ENCODE results near the gene KAZALD1.

GRCh38 chr10:101095004-101095403, 33.2 kb downstream of the KAZALD1 start:
- TF ChIP-seq, protein P1, sequence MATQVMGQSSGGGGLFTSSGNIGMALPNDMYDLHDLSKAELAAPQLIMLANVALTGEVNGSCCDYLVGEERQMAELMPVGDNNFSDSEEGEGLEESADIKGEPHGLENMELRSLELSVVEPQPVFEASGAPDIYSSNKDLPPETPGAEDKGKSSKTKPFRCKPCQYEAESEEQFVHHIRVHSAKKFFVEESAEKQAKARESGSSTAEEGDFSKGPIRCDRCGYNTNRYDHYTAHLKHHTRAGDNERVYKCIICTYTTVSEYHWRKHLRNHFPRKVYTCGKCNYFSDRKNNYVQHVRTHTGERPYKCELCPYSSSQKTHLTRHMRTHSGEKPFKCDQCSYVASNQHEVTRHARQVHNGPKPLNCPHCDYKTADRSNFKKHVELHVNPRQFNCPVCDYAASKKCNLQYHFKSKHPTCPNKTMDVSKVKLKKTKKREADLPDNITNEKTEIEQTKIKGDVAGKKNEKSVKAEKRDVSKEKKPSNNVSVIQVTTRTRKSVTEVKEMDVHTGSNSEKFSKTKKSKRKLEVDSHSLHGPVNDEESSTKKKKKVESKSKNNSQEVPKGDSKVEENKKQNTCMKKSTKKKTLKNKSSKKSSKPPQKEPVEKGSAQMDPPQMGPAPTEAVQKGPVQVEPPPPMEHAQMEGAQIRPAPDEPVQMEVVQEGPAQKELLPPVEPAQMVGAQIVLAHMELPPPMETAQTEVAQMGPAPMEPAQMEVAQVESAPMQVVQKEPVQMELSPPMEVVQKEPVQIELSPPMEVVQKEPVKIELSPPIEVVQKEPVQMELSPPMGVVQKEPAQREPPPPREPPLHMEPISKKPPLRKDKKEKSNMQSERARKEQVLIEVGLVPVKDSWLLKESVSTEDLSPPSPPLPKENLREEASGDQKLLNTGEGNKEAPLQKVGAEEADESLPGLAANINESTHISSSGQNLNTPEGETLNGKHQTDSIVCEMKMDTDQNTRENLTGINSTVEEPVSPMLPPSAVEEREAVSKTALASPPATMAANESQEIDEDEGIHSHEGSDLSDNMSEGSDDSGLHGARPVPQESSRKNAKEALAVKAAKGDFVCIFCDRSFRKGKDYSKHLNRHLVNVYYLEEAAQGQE (IDR thresholded peaks at IDR 0.05; ENCODE audit: low read depth, low read length), result no peak
- TF ChIP-seq, protein P2, sequence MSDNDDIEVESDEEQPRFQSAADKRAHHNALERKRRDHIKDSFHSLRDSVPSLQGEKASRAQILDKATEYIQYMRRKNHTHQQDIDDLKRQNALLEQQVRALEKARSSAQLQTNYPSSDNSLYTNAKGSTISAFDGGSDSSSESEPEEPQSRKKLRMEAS (IDR thresholded peaks at IDR 0.05; ENCODE audit: low read depth, low read length), result no peak
- TF ChIP-seq POLR2A (IDR thresholded peaks at IDR 0.05; ENCODE audit: low read depth, low read length), result no peak
- TF ChIP-seq, protein P3, sequence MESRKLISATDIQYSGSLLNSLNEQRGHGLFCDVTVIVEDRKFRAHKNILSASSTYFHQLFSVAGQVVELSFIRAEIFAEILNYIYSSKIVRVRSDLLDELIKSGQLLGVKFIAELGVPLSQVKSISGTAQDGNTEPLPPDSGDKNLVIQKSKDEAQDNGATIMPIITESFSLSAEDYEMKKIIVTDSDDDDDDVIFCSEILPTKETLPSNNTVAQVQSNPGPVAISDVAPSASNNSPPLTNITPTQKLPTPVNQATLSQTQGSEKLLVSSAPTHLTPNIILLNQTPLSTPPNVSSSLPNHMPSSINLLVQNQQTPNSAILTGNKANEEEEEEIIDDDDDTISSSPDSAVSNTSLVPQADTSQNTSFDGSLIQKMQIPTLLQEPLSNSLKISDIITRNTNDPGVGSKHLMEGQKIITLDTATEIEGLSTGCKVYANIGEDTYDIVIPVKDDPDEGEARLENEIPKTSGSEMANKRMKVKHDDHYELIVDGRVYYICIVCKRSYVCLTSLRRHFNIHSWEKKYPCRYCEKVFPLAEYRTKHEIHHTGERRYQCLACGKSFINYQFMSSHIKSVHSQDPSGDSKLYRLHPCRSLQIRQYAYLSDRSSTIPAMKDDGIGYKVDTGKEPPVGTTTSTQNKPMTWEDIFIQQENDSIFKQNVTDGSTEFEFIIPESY (IDR thresholded peaks at IDR 0.05), result no peak
- TF ChIP-seq MXI1 (IDR thresholded peaks at IDR 0.05; ENCODE audit: low read depth, low read length), result no peak
- TF ChIP-seq, protein P4, sequence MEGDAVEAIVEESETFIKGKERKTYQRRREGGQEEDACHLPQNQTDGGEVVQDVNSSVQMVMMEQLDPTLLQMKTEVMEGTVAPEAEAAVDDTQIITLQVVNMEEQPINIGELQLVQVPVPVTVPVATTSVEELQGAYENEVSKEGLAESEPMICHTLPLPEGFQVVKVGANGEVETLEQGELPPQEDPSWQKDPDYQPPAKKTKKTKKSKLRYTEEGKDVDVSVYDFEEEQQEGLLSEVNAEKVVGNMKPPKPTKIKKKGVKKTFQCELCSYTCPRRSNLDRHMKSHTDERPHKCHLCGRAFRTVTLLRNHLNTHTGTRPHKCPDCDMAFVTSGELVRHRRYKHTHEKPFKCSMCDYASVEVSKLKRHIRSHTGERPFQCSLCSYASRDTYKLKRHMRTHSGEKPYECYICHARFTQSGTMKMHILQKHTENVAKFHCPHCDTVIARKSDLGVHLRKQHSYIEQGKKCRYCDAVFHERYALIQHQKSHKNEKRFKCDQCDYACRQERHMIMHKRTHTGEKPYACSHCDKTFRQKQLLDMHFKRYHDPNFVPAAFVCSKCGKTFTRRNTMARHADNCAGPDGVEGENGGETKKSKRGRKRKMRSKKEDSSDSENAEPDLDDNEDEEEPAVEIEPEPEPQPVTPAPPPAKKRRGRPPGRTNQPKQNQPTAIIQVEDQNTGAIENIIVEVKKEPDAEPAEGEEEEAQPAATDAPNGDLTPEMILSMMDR (IDR thresholded peaks at IDR 0.05 in 2 of 3, conservative IDR thresholded peaks at IDR 0.05 in 1 of 3; ENCODE audit: control insufficient read depth in 2 of 3, extremely low read depth in 1 of 3, insufficient read depth in 1 of 3, low read depth in 3 of 3, low read length in 3 of 3), result no peak
- TF ChIP-seq, protein P5, sequence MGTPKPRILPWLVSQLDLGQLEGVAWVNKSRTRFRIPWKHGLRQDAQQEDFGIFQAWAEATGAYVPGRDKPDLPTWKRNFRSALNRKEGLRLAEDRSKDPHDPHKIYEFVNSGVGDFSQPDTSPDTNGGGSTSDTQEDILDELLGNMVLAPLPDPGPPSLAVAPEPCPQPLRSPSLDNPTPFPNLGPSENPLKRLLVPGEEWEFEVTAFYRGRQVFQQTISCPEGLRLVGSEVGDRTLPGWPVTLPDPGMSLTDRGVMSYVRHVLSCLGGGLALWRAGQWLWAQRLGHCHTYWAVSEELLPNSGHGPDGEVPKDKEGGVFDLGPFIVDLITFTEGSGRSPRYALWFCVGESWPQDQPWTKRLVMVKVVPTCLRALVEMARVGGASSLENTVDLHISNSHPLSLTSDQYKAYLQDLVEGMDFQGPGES (IDR thresholded peaks at IDR 0.05), result no peak
- TF ChIP-seq, protein P6, sequence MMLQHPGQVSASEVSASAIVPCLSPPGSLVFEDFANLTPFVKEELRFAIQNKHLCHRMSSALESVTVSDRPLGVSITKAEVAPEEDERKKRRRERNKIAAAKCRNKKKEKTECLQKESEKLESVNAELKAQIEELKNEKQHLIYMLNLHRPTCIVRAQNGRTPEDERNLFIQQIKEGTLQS (IDR thresholded peaks at IDR 0.05; ENCODE audit: borderline replicate concordance, extremely low read depth, low read depth, low read length), result no peak

All from GM12878 (cell line).